NOMO-1 treated with dmso at 0.1 percent for 144 hours (cell line): Measurements from ENCODE around the gene CPA1.

Experiments used
- DNase-seq: peaks from one replicate; lab custom pipeline; 2025; ENCODE audit not compliant: unreplicated experiment; lab: John Stamatoyannopoulos, UW

Gene CPA1

GRCh38 chr7:130425796-130426195 is 45.5 kb downstream of the CPA1 start:
- no peak for DNase-seq

GRCh38 chr7:130426564-130426963 is 46.3 kb downstream of the CPA1 start:
- no peak for DNase-seq

GRCh38 chr7:130429019-130429418 is 48.7 kb downstream of the CPA1 start:
- DNase-seq = no peak

DNA sequence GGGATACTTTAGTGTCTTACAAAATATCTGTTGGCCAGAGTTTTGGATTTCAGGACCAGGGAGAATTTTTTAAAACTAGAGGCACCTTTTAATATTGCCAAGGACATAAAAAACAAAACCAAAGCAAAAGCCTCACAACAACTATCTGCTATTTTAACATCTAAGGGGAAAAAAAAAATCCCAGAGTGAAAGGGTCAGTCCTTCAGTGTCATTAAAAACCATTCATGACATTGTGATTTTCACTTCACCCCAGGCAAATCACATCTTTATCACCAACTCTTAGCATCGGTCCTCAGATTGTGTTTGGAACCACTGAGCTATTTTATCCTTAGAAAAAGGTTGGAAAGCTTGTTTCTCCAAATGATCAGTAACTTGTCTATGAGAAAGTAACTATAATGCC is 49.8 kb downstream of the CPA1 start:
- no peak for DNase-seq

DNA sequence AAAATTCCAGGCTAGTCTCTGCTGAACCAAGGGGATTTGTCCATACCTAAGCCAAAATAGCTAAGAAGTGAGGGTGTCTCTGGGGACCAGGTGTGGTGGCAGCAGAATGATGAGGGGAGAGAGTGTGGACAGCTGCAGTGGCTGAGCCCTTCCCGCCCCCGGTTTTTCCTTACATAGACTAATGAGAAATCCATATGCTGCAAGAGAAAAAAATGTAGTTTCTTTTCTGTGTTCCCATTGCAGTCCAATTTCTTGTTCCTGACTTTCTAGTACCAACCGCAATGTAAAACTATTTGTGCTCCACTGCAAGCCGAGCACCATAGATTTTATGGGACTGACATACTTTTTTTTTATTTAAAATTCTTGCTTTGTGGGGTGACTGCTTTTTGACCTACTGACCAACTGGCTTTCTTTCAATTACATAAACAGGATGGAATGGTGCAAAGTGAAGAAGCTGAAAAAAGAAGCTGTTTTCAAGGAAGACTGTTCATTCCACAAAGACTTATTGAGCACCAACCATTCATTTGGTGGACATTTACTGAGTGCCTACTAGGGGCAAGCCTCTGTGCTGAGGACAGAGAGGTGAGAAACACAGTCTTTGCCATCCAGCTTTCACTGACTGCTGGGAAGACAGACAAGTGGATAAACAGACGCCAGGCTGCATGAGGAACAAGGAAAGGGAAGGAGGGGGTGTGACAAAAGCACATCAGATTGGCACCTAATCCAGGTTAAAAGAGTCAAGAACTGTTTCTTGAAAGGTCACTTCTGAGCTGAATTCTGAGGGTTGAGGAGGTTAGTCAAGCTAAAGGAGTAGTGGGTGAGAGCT is 50.8 kb downstream of the CPA1 start:
- no peak for DNase-seq

DNA sequence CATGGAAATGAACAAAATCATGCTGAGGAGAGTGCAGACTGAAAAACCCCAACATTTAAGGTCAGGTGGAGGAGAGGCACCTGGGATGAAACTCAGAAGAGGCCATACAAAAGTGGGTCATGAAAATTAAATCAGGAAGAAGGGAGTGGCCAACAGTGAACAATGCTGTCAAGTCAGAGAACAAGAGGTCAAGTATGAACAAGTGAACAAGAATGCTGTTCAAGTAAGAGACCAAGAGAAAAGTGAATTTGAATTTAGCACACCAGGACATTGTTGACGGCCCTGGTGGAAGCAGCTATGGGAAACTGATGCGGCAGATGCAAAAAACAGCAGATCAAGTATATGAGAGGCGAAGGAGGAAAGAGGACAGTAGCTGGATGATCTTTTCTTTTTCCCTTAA is 52.6 kb downstream of the CPA1 start:
- DNase-seq = no peak

- DNase-seq = no peak
Observed at GRCh38 chr7:130433301-130433700, 53.0 kb downstream of the CPA1 start.

DNA sequence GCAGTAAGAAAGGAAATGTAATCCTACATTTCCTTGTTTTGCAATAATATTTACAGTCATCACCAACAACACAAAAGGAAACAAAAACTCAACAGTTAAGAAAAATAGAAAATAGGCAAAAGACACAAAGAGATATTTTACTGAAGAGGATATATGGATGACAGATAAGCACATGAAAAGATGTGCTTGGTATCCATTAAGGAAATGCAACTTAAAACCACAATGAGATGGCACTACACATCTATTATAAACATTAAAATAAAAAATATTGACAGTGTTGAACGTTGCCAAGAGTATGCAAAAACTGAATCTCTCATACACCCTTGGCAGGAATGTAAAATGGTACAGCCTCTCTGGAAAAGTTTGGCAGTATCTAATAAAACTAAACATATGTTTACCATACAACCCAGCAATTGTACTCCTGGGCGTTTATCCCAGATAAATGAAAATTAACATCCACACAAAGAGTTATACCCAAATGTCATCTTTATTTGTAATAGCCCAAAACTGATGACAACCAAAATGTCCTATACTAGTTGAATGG is 55.1 kb downstream of the CPA1 start:
- no peak for DNase-seq

DNA sequence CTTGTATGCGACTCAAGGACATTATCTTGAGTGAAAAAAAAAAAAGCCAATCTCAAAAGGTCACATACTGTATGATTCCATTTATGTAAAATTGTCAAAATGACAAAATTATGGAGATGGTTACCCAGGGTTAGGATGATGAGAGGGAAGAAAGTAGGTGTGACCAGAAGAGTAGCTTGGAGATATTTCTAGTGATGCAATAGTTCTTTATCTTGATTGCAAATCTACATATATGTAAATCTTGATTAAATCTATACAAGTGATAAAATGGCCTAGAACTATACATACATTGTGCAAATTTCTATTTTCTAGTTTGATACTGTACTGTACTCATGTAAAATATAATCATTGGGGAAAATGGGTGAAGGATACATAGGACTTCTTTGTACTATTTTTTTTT is 56.0 kb downstream of the CPA1 start:
- no peak for DNase-seq
